Thyroid gland (tissue), 4 donors: Measurements from ENCODE around the gene ICE2.

Experiments
- CTCF ChIP-seq, 6 experiments: fragments of 200-600 bp in 3 of 6; fragments of 450-650 bp in 3 of 6; sonication (generic) in 3 of 6; IDR thresholded peaks; one replicate each; pipeline ENCODE4 v1.5.1; 2016 to 2019; ENCODE audit warnings: antibody characterized with exemption in 6 of 6, mild to moderate bottlenecking in 2 of 6, inconsistent platforms in 1 of 6, moderate library complexity in 1 of 6
- POLR2A ChIP-seq, 2 donors: fragments of 450-650 bp; IDR thresholded peaks; one replicate each; pipeline ENCODE4 v1.6.1; 2017; ENCODE audit warnings: antibody characterized with exemption in 2 of 2, mild to moderate bottlenecking in 2 of 2, moderate library complexity in 1 of 2

- TF ChIP-seq CTCF (IDR thresholded peaks at IDR 0.05) (no peak), POLR2A (IDR thresholded peaks at IDR 0.05) (no peak)
Measured at GRCh38 chr15:60414016-60414682, 64.8 kb downstream of the ICE2 start.
